Measurements from ENCODE around the gene TSPEAR.
"Not testable (repeated sequence)": the region's sequence is repeated elsewhere in the genome, so short reads cannot be mapped to it uniquely, and the experiment has no call there.

TSPEAR gene

GRCh38 chr21:44551340-44551961 is 159.9 kb downstream of the TSPEAR start, which contains the start of gene KRTAP10-2:
KRTAP10-2 (minus strand) TSS chr21:44551505; CDS start chr21:44551458, 47 bp downstream.
- Mint-ChIP-seq H3K36me3 (ENCODE audit: low read depth) (peaks cover 17% of the 10 kb centered on the region), H3K4me1 (ENCODE audit: low read depth) (peaks cover 17% of the 10 kb centered on the region), H3K27ac (no peak within 1 kb of the TSS), H3K9me3 (peaks cover 15% of the 10 kb centered on the region), H3K4me3 (no peak within 1 kb of the TSS), H3K27me3 (ENCODE audit: low read depth) (peaks cover 7% of the 10 kb centered on the region)

GRCh38 chr21:44550807-44551206 is 160.6 kb downstream of the TSPEAR start:
- no peak overlapping the region for H3K27ac Mint-ChIP-seq
- peaks cover 7% of the 10 kb centered on the region for H3K27me3 Mint-ChIP-seq (ENCODE audit: low read depth)
- H3K9me3 Mint-ChIP-seq: peaks cover 16% of the 10 kb centered on the region
- H3K4me1 Mint-ChIP-seq (ENCODE audit: low read depth): peaks cover 17% of the 10 kb centered on the region
- H3K36me3 Mint-ChIP-seq (ENCODE audit: low read depth): peaks cover 17% of the 10 kb centered on the region
- H3K4me3 Mint-ChIP-seq: no peak overlapping the region

DNA sequence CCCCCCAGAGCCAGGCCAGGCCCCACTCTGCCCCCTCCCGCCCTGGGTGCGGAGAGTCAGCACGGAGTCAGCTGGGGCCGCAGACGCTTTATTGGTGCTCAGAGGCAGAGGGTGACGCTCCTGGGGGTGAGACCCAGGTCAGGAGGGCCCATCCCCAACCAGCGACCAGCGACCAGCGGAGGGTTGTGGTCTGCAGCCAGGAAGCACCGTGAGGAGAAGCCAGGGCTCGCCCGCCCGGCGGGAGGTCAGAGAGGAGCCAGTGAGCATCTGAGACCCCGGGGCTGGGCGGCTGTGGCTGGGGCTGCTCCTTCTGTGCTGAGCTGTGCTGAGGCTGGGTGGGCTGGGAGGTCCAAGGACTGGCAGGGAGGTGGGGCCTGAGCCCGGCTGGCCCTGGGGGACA is 161.1 kb downstream of the TSPEAR start:
- H3K27me3 Mint-ChIP-seq (ENCODE audit: low read depth); H3K27ac Mint-ChIP-seq; H3K4me3 Mint-ChIP-seq: not testable (repeated sequence)
- Mint-ChIP-seq H3K9me3 (peaks cover 22% of the 10 kb centered on the region), H3K4me1 (ENCODE audit: low read depth) (peaks cover 17% of the 10 kb centered on the region), H3K36me3 (ENCODE audit: low read depth) (peaks cover 18% of the 10 kb centered on the region)

DNA sequence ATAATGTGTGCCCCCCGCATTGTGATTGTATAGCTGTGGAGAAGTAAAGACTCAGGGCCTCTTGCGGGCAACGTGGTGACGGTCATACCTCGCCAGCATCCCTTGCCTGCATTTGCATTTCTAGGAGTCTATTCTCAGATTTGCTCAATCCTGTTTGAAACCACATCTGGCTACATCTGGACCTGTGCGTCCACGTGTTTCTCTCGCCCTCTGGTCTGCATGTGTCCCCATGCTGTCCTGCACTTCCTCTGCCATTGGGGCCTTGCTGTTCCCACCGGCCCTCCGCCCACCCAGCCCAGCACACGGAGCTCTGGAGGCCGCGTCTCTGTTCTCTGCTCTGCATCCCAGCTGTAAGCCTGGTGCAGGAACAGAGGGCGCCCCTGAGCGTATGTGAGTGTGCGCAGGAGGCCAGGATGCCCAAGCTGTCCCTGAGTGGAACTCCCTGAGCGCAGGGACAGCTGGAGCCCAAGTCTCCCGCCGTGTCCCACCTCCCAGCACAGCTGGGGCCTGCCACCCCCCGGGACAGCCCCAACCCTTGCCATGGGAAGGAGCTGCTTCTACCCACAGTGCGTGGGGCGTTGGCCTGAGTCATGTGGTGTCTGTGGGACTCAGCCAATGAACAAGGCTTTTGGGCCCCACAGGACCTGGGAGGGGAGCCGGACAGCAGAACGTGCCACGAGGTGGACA is 161.7 kb downstream of the TSPEAR start:
- Mint-ChIP-seq H3K9me3 (peaks cover 22% of the 10 kb centered on the region), H3K4me1 (ENCODE audit: low read depth) (peaks cover 17% of the 10 kb centered on the region), H3K27ac (no peak overlapping the region), H3K4me3 (no peak overlapping the region), H3K36me3 (ENCODE audit: low read depth) (peaks cover 18% of the 10 kb centered on the region), H3K27me3 (ENCODE audit: low read depth) (peaks cover 3% of the 10 kb centered on the region)

- Mint-ChIP-seq H3K27me3 (ENCODE audit: low read depth) (peaks cover 3% of the 10 kb centered on the region), H3K9me3 (peaks cover 22% of the 10 kb centered on the region), H3K27ac (no peak overlapping the region), H3K36me3 (ENCODE audit: low read depth) (peaks cover 18% of the 10 kb centered on the region), H3K4me1 (ENCODE audit: low read depth) (peaks cover 17% of the 10 kb centered on the region), H3K4me3 (no peak overlapping the region)
These were observed 162.4 kb downstream of the TSPEAR start for GRCh38 chr21:44548922-44549321.

DNA sequence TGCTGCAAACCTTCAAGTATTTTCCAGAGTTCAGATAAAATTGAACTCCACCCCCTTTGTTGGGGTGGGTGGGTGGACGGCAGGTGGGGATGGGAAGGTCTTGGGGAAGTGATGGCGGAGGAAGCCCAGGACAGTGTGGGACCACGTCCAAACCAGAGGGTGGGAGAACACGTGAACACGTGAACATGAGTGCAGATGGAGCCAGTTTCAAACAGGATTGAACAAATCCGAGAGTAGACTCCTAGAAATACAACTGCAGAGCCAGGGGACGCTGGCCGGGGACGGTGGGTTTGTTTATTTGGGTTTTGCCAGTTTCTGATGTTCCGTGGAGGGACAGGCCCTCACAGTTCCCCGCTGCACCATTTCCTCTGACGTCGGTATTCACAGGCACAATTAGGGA is 163.0 kb downstream of the TSPEAR start:
- peaks cover 22% of the 10 kb centered on the region for H3K9me3 Mint-ChIP-seq
- H3K4me3 Mint-ChIP-seq: no peak overlapping the region
- H3K27me3 Mint-ChIP-seq (ENCODE audit: low read depth): peaks cover 3% of the 10 kb centered on the region
- H3K27ac Mint-ChIP-seq: no peak overlapping the region
- H3K36me3 Mint-ChIP-seq (ENCODE audit: low read depth): peaks cover 18% of the 10 kb centered on the region
- H3K4me1 Mint-ChIP-seq (ENCODE audit: low read depth): peaks cover 17% of the 10 kb centered on the region

GRCh38 chr21:44547656-44548331 is 163.6 kb downstream of the TSPEAR start:
- Mint-ChIP-seq H3K36me3 (ENCODE audit: low read depth) (peaks cover 18% of the 10 kb centered on the region), H3K4me1 (ENCODE audit: low read depth) (peaks cover 17% of the 10 kb centered on the region), H3K4me3 (peak overlapping the region; percentile 2), H3K27ac (peak overlapping the region; percentile 58), H3K9me3 (peaks cover 22% of the 10 kb centered on the region), H3K27me3 (ENCODE audit: low read depth) (peaks cover 3% of the 10 kb centered on the region)

DNA sequence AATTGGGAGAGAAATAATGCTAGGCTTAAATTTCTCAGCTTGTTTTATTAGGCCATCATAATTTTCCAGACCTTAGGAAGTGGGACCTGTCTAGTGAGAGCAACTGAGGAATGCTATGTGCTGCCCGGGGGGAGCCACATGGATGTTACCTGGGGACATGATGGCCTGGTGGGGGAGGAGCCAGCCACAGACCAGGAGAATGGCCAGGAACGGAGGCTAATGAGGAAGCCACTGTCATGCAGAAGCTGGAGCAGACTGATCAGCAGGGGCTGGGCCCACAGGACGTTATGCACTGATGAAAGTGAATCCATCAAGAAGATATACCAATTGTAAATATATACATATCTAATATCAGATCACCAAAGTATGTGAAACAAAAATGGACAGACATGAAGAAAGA is 166.8 kb downstream of the TSPEAR start:
- H3K4me3 Mint-ChIP-seq: no peak overlapping the region
- H3K27me3 Mint-ChIP-seq (ENCODE audit: low read depth): peaks cover 9% of the 10 kb centered on the region
- H3K36me3 Mint-ChIP-seq (ENCODE audit: low read depth): peaks cover 18% of the 10 kb centered on the region
- H3K27ac Mint-ChIP-seq: no peak overlapping the region
- peaks cover 17% of the 10 kb centered on the region for H3K4me1 Mint-ChIP-seq (ENCODE audit: low read depth)
- H3K9me3 Mint-ChIP-seq: peaks cover 22% of the 10 kb centered on the region

DNA sequence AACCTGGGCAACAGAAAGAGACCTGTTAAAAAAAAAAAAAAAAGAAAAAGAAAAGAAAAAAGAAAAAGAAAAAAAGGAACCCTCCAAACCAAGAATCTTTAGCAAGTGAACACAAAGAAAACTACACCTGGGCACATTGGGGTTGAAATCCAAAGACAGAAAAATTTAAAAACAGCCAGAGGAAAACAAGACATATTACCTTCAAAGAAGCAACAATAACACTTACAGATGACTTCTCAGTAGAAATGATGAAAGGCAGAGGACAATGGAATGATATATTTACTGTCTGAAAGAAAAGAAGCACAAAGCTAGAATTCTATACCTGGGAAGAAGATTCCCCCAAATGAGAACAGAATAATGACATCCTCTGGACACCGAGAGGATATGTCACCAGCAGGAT is 168.7 kb downstream of the TSPEAR start:
- Mint-ChIP-seq H3K4me3 (no peak overlapping the region), H3K4me1 (ENCODE audit: low read depth) (peaks cover 9% of the 10 kb centered on the region), H3K9me3 (peaks cover 20% of the 10 kb centered on the region), H3K27me3 (ENCODE audit: low read depth) (peaks cover 6% of the 10 kb centered on the region), H3K27ac (no peak overlapping the region), H3K36me3 (ENCODE audit: low read depth) (peaks cover 13% of the 10 kb centered on the region)

- no peak overlapping the region for H3K27ac Mint-ChIP-seq
- H3K4me1 Mint-ChIP-seq (ENCODE audit: low read depth): no peaks in the 10 kb centered on the region
- H3K27me3 Mint-ChIP-seq (ENCODE audit: low read depth): peaks cover 6% of the 10 kb centered on the region
- H3K4me3 Mint-ChIP-seq: no peak overlapping the region
- peaks cover 1% of the 10 kb centered on the region for H3K36me3 Mint-ChIP-seq (ENCODE audit: low read depth)
- peaks cover 6% of the 10 kb centered on the region for H3K9me3 Mint-ChIP-seq
These were observed 170.6 kb downstream of the TSPEAR start for GRCh38 chr21:44540741-44541288.

DNA sequence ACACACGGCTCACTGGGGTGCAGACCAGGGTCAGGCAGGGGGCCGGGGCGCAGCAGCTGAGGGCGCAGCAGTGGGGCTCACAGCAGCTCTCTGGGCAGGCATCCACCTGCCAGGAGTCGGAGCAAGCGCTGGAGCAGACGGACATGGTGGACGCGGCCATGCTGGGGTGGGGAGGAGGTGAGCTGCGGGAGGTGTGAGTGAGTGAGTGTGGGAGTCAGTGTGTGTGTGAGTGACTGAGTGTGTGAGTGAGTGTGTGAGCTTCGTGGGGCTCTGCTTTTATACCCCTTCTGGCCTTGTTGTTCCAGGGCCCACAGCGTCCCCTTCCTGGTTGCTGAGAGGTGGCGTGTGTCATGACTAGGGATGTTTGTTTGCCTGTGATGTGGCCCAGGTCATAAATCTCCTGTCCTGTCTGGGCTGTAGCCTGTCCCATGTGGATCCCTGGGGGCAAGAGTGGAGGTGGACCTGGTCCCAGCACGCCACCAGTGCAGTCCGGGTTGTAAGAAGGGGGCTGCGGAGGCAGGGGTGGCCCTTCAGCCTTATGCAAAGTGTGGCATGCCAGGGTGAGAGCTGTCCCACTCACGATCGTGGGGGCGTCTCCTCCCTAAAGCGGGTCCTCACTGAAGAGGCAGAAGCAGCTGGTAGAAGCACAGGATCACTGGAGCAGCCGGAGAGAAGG is 171.2 kb downstream of the TSPEAR start, which contains the start of gene KRTAP10-1:
TSS of gene KRTAP10-1 (minus strand) at position 205 of the 676 bp plus-strand sequence. CDS start at position 160, 45 bp downstream.
- Mint-ChIP-seq H3K9me3 (no peaks in the 10 kb centered on the region), H3K4me1 (ENCODE audit: low read depth) (no peaks in the 10 kb centered on the region), H3K27ac (no peak within 1 kb of the TSS), H3K4me3 (no peak within 1 kb of the TSS), H3K27me3 (ENCODE audit: low read depth) (peaks cover 6% of the 10 kb centered on the region), H3K36me3 (ENCODE audit: low read depth) (no peaks in the 10 kb centered on the region)

- H3K36me3 Mint-ChIP-seq (ENCODE audit: low read depth): no peaks in the 10 kb centered on the region
- H3K27ac Mint-ChIP-seq: no peak overlapping the region
- no peaks in the 10 kb centered on the region for H3K9me3 Mint-ChIP-seq
- no peak overlapping the region for H3K4me3 Mint-ChIP-seq
- H3K4me1 Mint-ChIP-seq (ENCODE audit: low read depth): no peaks in the 10 kb centered on the region
- H3K27me3 Mint-ChIP-seq (ENCODE audit: low read depth): peaks cover 6% of the 10 kb centered on the region
These were observed 172.3 kb downstream of the TSPEAR start for GRCh38 chr21:44539046-44539445.

GRCh38 chr21:44537930-44538911 is 173.2 kb downstream of the TSPEAR start:
- no peaks in the 10 kb centered on the region for H3K4me1 Mint-ChIP-seq (ENCODE audit: low read depth)
- H3K27ac Mint-ChIP-seq: no peak overlapping the region
- no peaks in the 10 kb centered on the region for H3K36me3 Mint-ChIP-seq (ENCODE audit: low read depth)
- H3K27me3 Mint-ChIP-seq (ENCODE audit: low read depth): peaks cover 6% of the 10 kb centered on the region
- H3K9me3 Mint-ChIP-seq: no peaks in the 10 kb centered on the region
- H3K4me3 Mint-ChIP-seq: no peak overlapping the region
